Spleen (tissue), 11 donors: ENCODE data around the gene TAB2. TPM values are rescaled to one million over a fixed set of nuclear protein-coding genes. Genes with fewer than 3 reads are reported as not detected.

Experiments used
- DNase-seq: peaks from one replicate; pipeline ENCODE4 v3.0.0-alpha.2; 2020
- H3K27ac ChIP-seq, 8 donors: fragments of 200-600 bp; sonication (generic) in 7 of 8; 1 replicate in 4 of 8; 2 replicates in 4 of 8; pipeline versions ENCODE4 v1.5.0 to v1.8.0; 2016 to 2021; ENCODE audit warnings: inconsistent platforms in 4 of 8, mild to moderate bottlenecking in 4 of 8, moderate library complexity in 1 of 8
- H3K27me3 ChIP-seq, 7 donors: fragments of 200-600 bp; sonication (generic) in 6 of 7; replicated peaks in 1 of 7; 1 replicate in 4 of 7; 2 replicates in 3 of 7; pipeline versions ENCODE4 v1.5.0 to v1.8.0; 2016 to 2021; ENCODE audit warnings: inconsistent platforms in 3 of 7, mild to moderate bottlenecking in 1 of 7
- H3K36me3 ChIP-seq, 6 donors: fragments of 200-600 bp; sonication (generic) in 5 of 6; 1 replicate in 4 of 6; 2 replicates in 2 of 6; pipeline versions ENCODE4 v1.5.0 to v1.8.0; 2016 to 2021; ENCODE audit warnings: inconsistent platforms in 2 of 6
- H3K4me1 ChIP-seq, 6 donors: fragments of 200-600 bp; sonication (generic) in 5 of 6; 1 replicate in 3 of 6; 2 replicates in 3 of 6; pipeline versions ENCODE4 v1.5.0 to v1.8.0; 2016 to 2021; ENCODE audit warnings: inconsistent platforms in 3 of 6
- H3K4me3 ChIP-seq, 8 donors: fragments of 200-600 bp; sonication (generic) in 7 of 8; 1 replicate in 4 of 8; 2 replicates in 4 of 8; pipeline versions ENCODE4 v1.5.0 to v1.8.0; 2016 to 2021; ENCODE audit warnings: inconsistent platforms in 4 of 8, mild to moderate bottlenecking in 4 of 8, moderate library complexity in 2 of 8
- H3K9me3 ChIP-seq, 8 donors: fragments of 200-600 bp; sonication (generic) in 7 of 8; 1 replicate in 4 of 8; 2 replicates in 4 of 8; pipeline versions ENCODE4 v1.5.0 to v1.8.0; 2016 to 2021; ENCODE audit warnings: inconsistent platforms in 4 of 8
- POLR2A ChIP-seq, 3 donors: fragments of 450-650 bp; IDR thresholded peaks; one replicate each; pipeline ENCODE4 v1.5.1; 2017; ENCODE audit warnings: antibody characterized with exemption in 3 of 3, mild to moderate bottlenecking in 1 of 3
- POLR2AphosphoS5 ChIP-seq, 3 donors: sonication (generic); formaldehyde crosslinking; IDR thresholded peaks; one replicate each; pipeline ENCODE4 v1.5.1; 2017; ENCODE audit warnings: antibody characterized with exemption in 3 of 3
- WGBS, 5 donors: extraction: QIAGEN DNeasy Blood & Tissue Kit in 3 of 5; methylation state at CpG; one replicate each; pipeline versions ENCODE4 v1.1.5 to v1.1.7; 2013 to 2018; 5-methylcytosine and 5-hydroxymethylcytosine counted together
- intact Hi-C: fragments of 100-400 bp; cut with DNase I; formaldehyde crosslinking; loops from one replicate; pipeline ENCODE4 v1.15.0; 2023; ENCODE audit warnings: low total_unique reads
- polyA plus RNA-seq, 3 donors: library from polyadenylated mRNA; stranded (reverse); fragments of 200-250 nt; gene quantifications; one replicate each; pipeline ENCODE4 v1.2.1, GENCODE V29; 2013
- total RNA-seq, 7 donors: library from RNA; depleted of rRNA in 3 of 7; stranded (reverse); fragments of >200 nt in 3 of 7; fragmentation: NEBNext Ultra II Directional in 4 of 7; extraction: Animal tissue kit (Norgen Biotek cat#: 25700) in 4 of 7; gene quantifications; one replicate each; pipeline versions ENCODE4 v1.1.0 to v1.2.1, GENCODE V29; 2016 to 2021
- TF ChIP-seq, protein P1 (sequence below), 11 experiments: fragments of 200-600 bp in 7 of 11; fragments of 450-650 bp in 4 of 11; sonication (generic) in 4 of 11; IDR thresholded peaks in 8 of 11; conservative IDR thresholded peaks in 3 of 11; 1 replicate in 7 of 11; 2 replicates in 4 of 11; pipeline versions ENCODE4 v1.4.0 to v1.8.0; 2016 to 2021; ENCODE audit warnings: antibody characterized with exemption in 11 of 11, inconsistent platforms in 4 of 11, mild to moderate bottlenecking in 1 of 11
- donor health status: healthy with polysubstance abuse.
- donor health status: DM: no; HTN: no; CAD: no; lungs with moderate emphysema.
- donor health status: DM: no; HTN: no; CAD: no.
- donor health status: Bipolar disorder and iron deficiency.
- donor health status: healthy.
- donor health status: DM: no; HTN: no; CAD: no.
- donor health status: DM: yes; HTN: yes; CAD: no.

Gene TAB2
- total and polyA plus RNA-seq, 10 donors, result 15.4 to 84.1 (median 70.9) TPM

- no peak overlapping the region for H3K4me3 ChIP-seq
- H3K27me3 ChIP-seq, result no peaks in the 10 kb centered on the region
- no peak for DNase-seq
- no peak overlapping the region for H3K27ac ChIP-seq
- H3K4me1 ChIP-seq, result peaks cover 0 to 7% (median 0%) of the 10 kb centered on the region in 6 donors
- no peaks in the 10 kb centered on the region for H3K9me3 ChIP-seq
- TF ChIP-seq, protein P1, sequence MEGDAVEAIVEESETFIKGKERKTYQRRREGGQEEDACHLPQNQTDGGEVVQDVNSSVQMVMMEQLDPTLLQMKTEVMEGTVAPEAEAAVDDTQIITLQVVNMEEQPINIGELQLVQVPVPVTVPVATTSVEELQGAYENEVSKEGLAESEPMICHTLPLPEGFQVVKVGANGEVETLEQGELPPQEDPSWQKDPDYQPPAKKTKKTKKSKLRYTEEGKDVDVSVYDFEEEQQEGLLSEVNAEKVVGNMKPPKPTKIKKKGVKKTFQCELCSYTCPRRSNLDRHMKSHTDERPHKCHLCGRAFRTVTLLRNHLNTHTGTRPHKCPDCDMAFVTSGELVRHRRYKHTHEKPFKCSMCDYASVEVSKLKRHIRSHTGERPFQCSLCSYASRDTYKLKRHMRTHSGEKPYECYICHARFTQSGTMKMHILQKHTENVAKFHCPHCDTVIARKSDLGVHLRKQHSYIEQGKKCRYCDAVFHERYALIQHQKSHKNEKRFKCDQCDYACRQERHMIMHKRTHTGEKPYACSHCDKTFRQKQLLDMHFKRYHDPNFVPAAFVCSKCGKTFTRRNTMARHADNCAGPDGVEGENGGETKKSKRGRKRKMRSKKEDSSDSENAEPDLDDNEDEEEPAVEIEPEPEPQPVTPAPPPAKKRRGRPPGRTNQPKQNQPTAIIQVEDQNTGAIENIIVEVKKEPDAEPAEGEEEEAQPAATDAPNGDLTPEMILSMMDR (IDR thresholded peaks at IDR 0.05 in 8 of 11, conservative IDR thresholded peaks at IDR 0.05 in 3 of 11), result no peak
- no peak for TF ChIP-seq POLR2AphosphoS5 (IDR thresholded peaks at IDR 0.05)
- TF ChIP-seq POLR2A (IDR thresholded peaks at IDR 0.05), result no peak
- WGBS, 5 donors, result 53 to 77% (median 57%) methylated on average over 3 of the region's 3 CpGs
- no peaks in the 10 kb centered on the region for H3K36me3 ChIP-seq
- intact Hi-C loops, result loop anchor here (5.0 to 10.0 kb wide), 2 partner anchors 76 to 407 kb away; no protein-coding TSS in a partner anchor
Measured at GRCh38 chr6:149438855-149439254, 121.3 kb downstream of the TAB2 start.

DNA sequence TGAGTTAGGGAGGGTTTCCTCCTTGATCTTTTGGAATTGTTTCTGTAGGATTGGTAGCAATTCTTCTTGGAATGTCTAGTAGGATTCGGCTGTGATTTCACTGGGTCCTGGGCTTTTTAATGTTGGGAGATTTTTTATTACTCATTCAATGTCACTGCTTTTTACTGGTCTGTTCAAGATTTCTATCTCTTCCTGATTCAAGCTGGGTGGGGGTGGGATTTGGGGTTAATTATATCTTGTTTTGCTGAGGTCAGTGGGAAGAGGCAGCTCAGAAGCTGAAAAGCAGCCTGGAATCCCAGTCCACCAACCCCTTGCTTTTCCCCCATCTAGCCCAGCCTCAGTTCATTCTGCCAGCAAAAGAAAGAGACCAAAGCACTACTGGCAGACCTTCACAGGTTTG, 122.1 kb downstream of the TAB2 start:
- Histone ChIP-seq H3K9me3 (no peaks in the 10 kb centered on the region), H3K27me3 (no peaks in the 10 kb centered on the region), H3K4me1 (peaks cover 0 to 7% (median 0%) of the 10 kb centered on the region in 6 donors), H3K36me3 (no peaks in the 10 kb centered on the region), H3K4me3 (no peak overlapping the region), H3K27ac (no peak overlapping the region)
- TF ChIP-seq POLR2AphosphoS5 (IDR thresholded peaks at IDR 0.05) (no peak), POLR2A (IDR thresholded peaks at IDR 0.05) (no peak)
- TF ChIP-seq, protein P1 (IDR thresholded peaks at IDR 0.05 in 8 of 11, conservative IDR thresholded peaks at IDR 0.05 in 3 of 11), result no peak
- DNase-seq, result no peak
- intact Hi-C loops, result loop anchor here (5.0 to 10.0 kb wide), 2 partner anchors 75 to 407 kb away; no protein-coding TSS in a partner anchor
- 92 to 100% (median 95%) methylated on average over 1 of the region's 1 CpG for WGBS, 5 donors

DNA sequence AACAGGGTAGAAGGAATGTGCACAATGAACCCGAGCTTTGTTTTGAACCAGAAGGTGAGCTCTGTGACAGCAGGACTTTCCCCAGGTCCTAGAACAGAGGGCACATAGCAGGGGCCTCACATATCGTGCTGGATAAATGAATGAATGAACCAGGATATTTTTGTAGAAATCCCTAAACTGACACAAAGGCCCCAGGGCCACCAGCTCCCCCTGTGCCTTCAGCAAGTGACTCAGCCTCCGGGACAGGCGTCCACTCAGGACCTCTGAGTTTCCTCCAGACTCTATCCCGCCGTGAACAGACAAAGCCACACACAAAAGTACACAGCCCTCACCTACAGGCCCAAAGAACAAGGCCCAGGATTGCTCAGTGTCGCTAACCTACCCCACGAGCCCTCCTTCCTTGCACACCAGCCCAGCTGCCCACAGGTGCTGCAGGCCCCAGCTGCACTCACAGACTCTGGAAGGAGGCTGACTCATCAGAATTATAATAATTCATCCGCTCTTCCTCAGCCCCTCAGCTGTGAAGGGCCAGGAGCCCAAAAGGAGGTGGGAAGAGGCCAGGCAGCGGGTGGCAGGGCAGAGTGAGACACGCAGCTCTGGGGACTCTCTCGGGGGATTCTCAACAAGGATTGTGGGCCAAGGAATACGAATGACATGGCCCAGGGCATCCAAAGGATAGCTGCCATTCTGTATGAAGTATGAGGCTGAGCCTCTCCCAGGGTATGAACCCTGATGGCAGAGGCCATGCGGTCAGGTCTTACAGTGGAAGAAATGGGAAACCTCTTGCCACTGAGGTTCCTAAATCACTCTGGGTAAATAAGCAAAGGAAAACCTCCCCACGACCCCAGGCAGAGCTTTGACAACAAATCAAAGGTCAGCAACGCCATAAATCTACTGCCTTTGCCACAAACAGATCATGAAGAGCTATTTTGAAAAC, 123.5 kb downstream of the TAB2 start:
- intact Hi-C loops, result no loop called here
- Histone ChIP-seq H3K27me3 (no peaks in the 10 kb centered on the region), H3K4me1 (peaks cover 0 to 7% (median 0%) of the 10 kb centered on the region in 6 donors), H3K36me3 (no peaks in the 10 kb centered on the region), H3K27ac (no peak overlapping the region), H3K4me3 (no peak overlapping the region), H3K9me3 (no peaks in the 10 kb centered on the region)
- WGBS, 5 donors, result 82 to 87% (median 85%) methylated on average over 16 of the region's 16 CpGs
- TF ChIP-seq, protein P1 (IDR thresholded peaks at IDR 0.05 in 8 of 11, conservative IDR thresholded peaks at IDR 0.05 in 3 of 11), result no peak
- TF ChIP-seq POLR2AphosphoS5 (IDR thresholded peaks at IDR 0.05) (no peak), POLR2A (IDR thresholded peaks at IDR 0.05) (no peak)
- DNase-seq, result peak; percentile 44

DNA sequence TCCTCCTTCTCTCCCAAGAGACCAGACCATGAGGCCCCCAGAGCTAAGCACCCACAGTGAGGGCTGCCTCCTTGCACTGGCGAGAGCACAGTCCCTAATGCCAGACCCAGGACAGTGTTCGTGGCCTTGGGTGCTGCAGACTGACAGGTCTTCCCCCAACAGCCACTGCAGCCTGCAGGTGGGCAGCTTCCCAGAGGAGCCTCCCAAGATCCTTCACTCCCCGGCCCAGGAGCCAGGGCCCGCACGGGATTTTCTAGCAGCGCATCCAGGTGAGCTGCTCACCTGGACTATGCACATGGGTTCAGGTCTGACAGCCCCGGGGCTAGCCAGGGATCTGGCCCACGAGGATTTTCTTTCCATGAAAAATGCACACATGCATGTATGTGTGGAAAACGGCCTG, 124.2 kb downstream of the TAB2 start:
- whole genome bisulfite sequencing, 5 donors, result 76 to 94% (median 90%) methylated on average over 9 of the region's 9 CpGs
- Histone ChIP-seq H3K36me3 (no peaks in the 10 kb centered on the region), H3K4me1 (peaks cover 0 to 7% (median 0%) of the 10 kb centered on the region in 6 donors), H3K9me3 (no peaks in the 10 kb centered on the region), H3K27ac (no peak overlapping the region), H3K4me3 (no peak overlapping the region), H3K27me3 (no peaks in the 10 kb centered on the region)
- DNase-seq, result peak; percentile 54
- TF ChIP-seq POLR2A (IDR thresholded peaks at IDR 0.05) (no peak), POLR2AphosphoS5 (IDR thresholded peaks at IDR 0.05) (no peak)
- TF ChIP-seq, protein P1 (IDR thresholded peaks at IDR 0.05 in 8 of 11, conservative IDR thresholded peaks at IDR 0.05 in 3 of 11), result no peak
- intact Hi-C loops, result no loop called here
